Measurements from ENCODE around the gene LONRF2. TPM values are rescaled to one million over a fixed set of nuclear protein-coding genes. Genes with fewer than 3 reads are reported as not detected.

Gene LONRF2
- total RNA-seq, 1 experiment from 2014 or later: 2.7 TPM

DNA sequence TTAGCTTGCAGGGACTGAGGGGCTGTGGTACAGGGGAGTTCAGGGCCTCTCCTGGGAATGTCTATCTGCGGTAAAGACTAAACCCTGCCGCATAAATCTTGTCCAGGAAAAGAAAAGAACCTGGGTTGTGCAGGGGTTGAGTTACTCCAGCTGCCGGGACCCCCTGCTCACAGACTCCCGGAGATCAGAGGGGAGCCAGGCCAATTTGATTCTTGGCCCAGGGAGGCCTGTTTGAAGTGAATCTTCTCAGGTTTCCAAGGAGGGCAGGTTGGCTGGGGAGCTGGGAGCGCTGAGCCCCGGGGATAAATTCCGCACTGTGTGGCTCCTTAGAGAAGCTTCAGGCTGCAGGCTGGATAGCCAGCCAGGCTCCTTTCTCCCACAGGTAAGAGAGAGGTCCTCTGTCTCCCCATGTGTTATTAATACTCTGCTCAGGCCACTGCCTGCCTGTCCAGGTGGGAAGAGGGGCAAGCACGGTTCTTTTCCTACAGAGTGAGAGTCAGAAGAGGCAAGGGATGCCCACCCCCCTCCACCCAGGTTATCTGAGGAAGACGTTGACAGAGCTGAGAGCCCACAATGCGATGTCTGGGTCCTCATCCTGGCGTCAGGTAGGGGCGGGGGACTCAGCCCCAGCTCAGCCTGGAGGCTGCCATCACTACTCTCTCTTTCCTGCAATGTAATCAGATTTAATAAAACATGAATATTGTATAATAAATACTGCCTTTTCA is 82.7 kb downstream of the LONRF2 start:
- Histone ChIP-seq H3K27me3 (ENCODE audit: insufficient read depth, low read length) (no peaks in the 10 kb centered on the region), H3K23me2 (ENCODE audit: insufficient read length, low read depth, low read length, poor library complexity, severe bottlenecking) (no peaks in the 10 kb centered on the region), H2BK5ac (ENCODE audit: insufficient read length, low read length) (no peak overlapping the region), H4K91ac (ENCODE audit: insufficient read length, low read depth, low read length) (no peak overlapping the region), H4K8ac (replicated peaks; ENCODE audit: insufficient read length, low read depth, low read length) (no peak overlapping the region), H2AK5ac (ENCODE audit: insufficient read length, low read length) (no peak overlapping the region), H3K56ac (ENCODE audit: insufficient read length, low read depth, low read length) (no peak overlapping the region), H3K18ac (ENCODE audit: insufficient read length, low read depth, low read length) (no peak overlapping the region), H2AFZ (ENCODE audit: low read length) (no peak overlapping the region), H3K79me2 (ENCODE audit: insufficient read depth, low read length) (no peaks in the 10 kb centered on the region), H3K4me2 (ENCODE audit: insufficient read depth, insufficient read length, low read length) (no peak overlapping the region), H3K9ac (ENCODE audit: extremely low read depth, insufficient read length, low read length) (no peak overlapping the region), H3K23ac (ENCODE audit: insufficient read length, low read depth, low read length) (no peak overlapping the region), H2BK15ac (ENCODE audit: low read depth, low read length) (no peak overlapping the region), H4K5ac (ENCODE audit: insufficient read length, low read depth, low read length) (no peak overlapping the region), H3K4me1 (ENCODE audit: insufficient read depth, low read length) (no peaks in the 10 kb centered on the region; the same call in 1 of the 2 replicates), H3T11ph (ENCODE audit: low read length) (no peak overlapping the region), H2BK12ac (ENCODE audit: insufficient read length, low read depth, low read length) (no peak overlapping the region), H3K14ac (ENCODE audit: insufficient read depth, low read length) (no peak overlapping the region), H3K4ac (ENCODE audit: low read depth, low read length) (no peak overlapping the region), H2BK120ac (ENCODE audit: low read depth, low read length, poor library complexity, severe bottlenecking) (no peak overlapping the region), H4K20me1 (ENCODE audit: control insufficient read depth, insufficient read depth, insufficient read length) (no peaks in the 10 kb centered on the region), H3K79me1 (ENCODE audit: insufficient read depth, low read depth, low read length, poor library complexity, severe bottlenecking) (no peaks in the 10 kb centered on the region), H2BK20ac (ENCODE audit: low read depth, low read length, poor library complexity, severe bottlenecking) (no peak overlapping the region), H3K9me3 (ENCODE audit: control insufficient read depth, low read depth, low read length) (no peaks in the 10 kb centered on the region), H3K27ac (ENCODE audit: insufficient read length, low read depth, low read length) (no peak overlapping the region)
- Mint-ChIP-seq H3K36me3 (ENCODE audit: insufficient read depth in 1 of 3, low read depth in 3 of 3) (no peaks in the 10 kb centered on the region), H3K4me3 (no peak overlapping the region), H3K27me3 (ENCODE audit: low read depth) (peaks cover 42% of the 10 kb centered on the region), H3K9me3 (no peaks in the 10 kb centered on the region; a peak in 1 of 5 replicates), H3K27ac (no peak overlapping the region), H3K4me1 (peaks cover 18 to 34% of the 10 kb centered on the region in 2 experiments)
- WGBS (ENCODE audit: extremely low coverage, insufficient read length, low lambda C conversion rate): no CpG with 5 or more reads among the region's 12 CpGs
- TF ChIP-seq, protein P1, sequence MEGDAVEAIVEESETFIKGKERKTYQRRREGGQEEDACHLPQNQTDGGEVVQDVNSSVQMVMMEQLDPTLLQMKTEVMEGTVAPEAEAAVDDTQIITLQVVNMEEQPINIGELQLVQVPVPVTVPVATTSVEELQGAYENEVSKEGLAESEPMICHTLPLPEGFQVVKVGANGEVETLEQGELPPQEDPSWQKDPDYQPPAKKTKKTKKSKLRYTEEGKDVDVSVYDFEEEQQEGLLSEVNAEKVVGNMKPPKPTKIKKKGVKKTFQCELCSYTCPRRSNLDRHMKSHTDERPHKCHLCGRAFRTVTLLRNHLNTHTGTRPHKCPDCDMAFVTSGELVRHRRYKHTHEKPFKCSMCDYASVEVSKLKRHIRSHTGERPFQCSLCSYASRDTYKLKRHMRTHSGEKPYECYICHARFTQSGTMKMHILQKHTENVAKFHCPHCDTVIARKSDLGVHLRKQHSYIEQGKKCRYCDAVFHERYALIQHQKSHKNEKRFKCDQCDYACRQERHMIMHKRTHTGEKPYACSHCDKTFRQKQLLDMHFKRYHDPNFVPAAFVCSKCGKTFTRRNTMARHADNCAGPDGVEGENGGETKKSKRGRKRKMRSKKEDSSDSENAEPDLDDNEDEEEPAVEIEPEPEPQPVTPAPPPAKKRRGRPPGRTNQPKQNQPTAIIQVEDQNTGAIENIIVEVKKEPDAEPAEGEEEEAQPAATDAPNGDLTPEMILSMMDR (conservative IDR thresholded peaks at IDR 0.05): no peak
- DNase-seq: no peak

Measured in H9 (cell line).